K562 (cell line): Measurements from ENCODE around the gene ZNHIT3. TPM values are rescaled to one million over a fixed set of nuclear protein-coding genes. Genes with fewer than 3 reads are reported as not detected.
A peak's percentile ranks its signal among the peaks of the same experiment; 100 is the strongest.

ENCODE experiments used
- CEBPG ChIP-seq, 3 experiments: fragments of 200-800 bp in 1 of 3; sonication (Bioruptor generic) in 1 of 3; sonication (generic) in 1 of 3; formaldehyde crosslinking in 1 of 3; IDR thresholded peaks in 2 of 3; conservative IDR thresholded peaks in 1 of 3; 2 replicates each; pipeline versions ENCODE4 v1.6.1 to v1.8.0; 2016 to 2022; ENCODE audit warnings: missing compliant biosample characterization in 2 of 3, missing genetic modification characterization in 2 of 3, mild to moderate bottlenecking in 1 of 3, missing genetic modification reagents in 1 of 3
- EHMT2 ChIP-seq: fragments of 450-650 bp; IDR thresholded peaks from 2 replicates; pipeline ENCODE4 v1.6.1; 2018; ENCODE audit warnings: antibody characterized with exemption
- HNRNPK ChIP-seq: fragments of 200-400 bp; formaldehyde crosslinking; IDR thresholded peaks from one replicate; pipeline ENCODE4 v1.6.1; 2018; ENCODE audit warnings: mild to moderate bottlenecking, low read depth, low read length; ENCODE audit not compliant: poor library complexity, severe bottlenecking
- KLF1 ChIP-seq: fragments of 450-650 bp; IDR thresholded peaks from 2 replicates; pipeline ENCODE4 v1.6.1; 2016; ENCODE audit warnings: missing genetic modification characterization, missing compliant biosample characterization
- MED1 ChIP-seq: sonication (generic); formaldehyde crosslinking; IDR thresholded peaks from 2 replicates; pipeline ENCODE4 v1.8.1; 2023; ENCODE audit warnings: missing genetic modification reagents, borderline replicate concordance
- MEF2A ChIP-seq: IDR thresholded peaks from 2 replicates; pipeline ENCODE4 v1.6.1; 2011; ENCODE audit warnings: low read depth, mild to moderate bottlenecking, low read length, moderate library complexity; ENCODE audit not compliant: control insufficient read depth
- MTA3 ChIP-seq: fragments of 450-650 bp; formaldehyde crosslinking; IDR thresholded peaks from 2 replicates; pipeline ENCODE4 v1.6.1; 2017; ENCODE audit warnings: mild to moderate bottlenecking, borderline replicate concordance
- PCBP1 ChIP-seq: fragments of 200-400 bp; formaldehyde crosslinking; IDR thresholded peaks from 2 replicates; pipeline ENCODE4 v1.6.1; 2018; ENCODE audit warnings: mild to moderate bottlenecking, low read depth, low read length; ENCODE audit not compliant: poor library complexity, severe bottlenecking
- POLR2A ChIP-seq: fragments of 450-650 bp; conservative IDR thresholded peaks from 2 replicates; pipeline ENCODE4 v1.6.1; 2016
- RFX5 ChIP-seq: IDR thresholded peaks from 2 replicates; pipeline ENCODE4 v1.6.1; 2011; ENCODE audit warnings: low read depth, mild to moderate bottlenecking, improper control_type of control experiment, low read length
- TAF7 ChIP-seq: fragments of 450-650 bp; IDR thresholded peaks from 2 replicates; pipeline ENCODE4 v1.6.1; 2016; ENCODE audit warnings: missing genetic modification characterization, missing compliant biosample characterization
- TAL1 ChIP-seq: fragments of 450-650 bp; IDR thresholded peaks from 2 replicates; pipeline ENCODE4 v1.6.1; 2016; ENCODE audit warnings: mild to moderate bottlenecking
- TCF3 ChIP-seq: sonication (generic); formaldehyde crosslinking; IDR thresholded peaks from 2 replicates; pipeline ENCODE4 v1.4.0; 2020; ENCODE audit warnings: mild to moderate bottlenecking, missing genetic modification reagents
- ZNF586 ChIP-seq: fragments of 450-650 bp; formaldehyde crosslinking; conservative IDR thresholded peaks from 2 replicates; pipeline ENCODE4 v1.4.0; 2020; ENCODE audit warnings: mild to moderate bottlenecking, moderate library complexity
- polyA plus RNA-seq, 8 experiments: library from polyadenylated mRNA; depleted of rRNA in 4 of 8; stranded (reverse) in 5 of 8; unstranded in 3 of 8; fragments of >200 nt; fragmentation: Nextera tagmentation in 2 of 8; fragmentation: Illumina TruSeq in 1 of 8; extraction: Ambion mirVana in 2 of 8; extraction: Trizol in 1 of 8; gene quantifications; 2 replicates each; pipeline versions ENCODE4 v1.2.1 to v1.2.3, GENCODE V29; 2011 to 2014; ENCODE audit warnings: inconsistent platforms in 1 of 8, missing spikeins in 1 of 8
- total RNA-seq, 7 experiments: library from RNA; depleted of rRNA in 6 of 7; stranded (reverse); fragments of >200 nt in 6 of 7; fragmentation: Illumina TruSeq in 2 of 7; extraction: Trizol in 2 of 7; gene quantifications; 2 replicates each; pipeline versions ENCODE4 v1.2.1 to v1.2.3, GENCODE V29; 2011 to 2021; ENCODE audit warnings: low replicate concordance in 1 of 7
- TF ChIP-seq, protein P1 (sequence below): fragments of 450-650 bp; IDR thresholded peaks from 2 replicates; pipeline ENCODE4 v1.7.0; 2016; ENCODE audit warnings: borderline replicate concordance
- TF ChIP-seq, protein P2 (sequence below): fragments of 250-450 bp; sonication (Bioruptor Pico); IDR thresholded peaks from 2 replicates; pipeline ENCODE4 v1.4.0; 2020; ENCODE audit warnings: mild to moderate bottlenecking, moderate library complexity
- TF ChIP-seq, protein P3 (sequence below): fragments of 450-650 bp; formaldehyde crosslinking; conservative IDR thresholded peaks from 2 replicates; pipeline ENCODE4 v1.4.0; 2022; ENCODE audit warnings: mild to moderate bottlenecking, missing genetic modification characterization
- TF ChIP-seq, protein P4 (sequence below): conservative IDR thresholded peaks from 2 replicates; pipeline ENCODE4 v1.6.1; 2011; ENCODE audit warnings: low read depth, mild to moderate bottlenecking, low read length; ENCODE audit not compliant: control insufficient read depth
- TF ChIP-seq, protein P5 (sequence below): sonication (generic); formaldehyde crosslinking; IDR thresholded peaks from 2 replicates; pipeline ENCODE4 v1.8.0; 2022; ENCODE audit warnings: mild to moderate bottlenecking, missing genetic modification reagents

The ZNHIT3 gene
- total and polyA plus RNA-seq, 9 of the 15 experiments (the other 6 are each of a cell fraction or from before 2014, with no cell fraction given), result 45.0 to 300 (median 88.4) TPM

DNA sequence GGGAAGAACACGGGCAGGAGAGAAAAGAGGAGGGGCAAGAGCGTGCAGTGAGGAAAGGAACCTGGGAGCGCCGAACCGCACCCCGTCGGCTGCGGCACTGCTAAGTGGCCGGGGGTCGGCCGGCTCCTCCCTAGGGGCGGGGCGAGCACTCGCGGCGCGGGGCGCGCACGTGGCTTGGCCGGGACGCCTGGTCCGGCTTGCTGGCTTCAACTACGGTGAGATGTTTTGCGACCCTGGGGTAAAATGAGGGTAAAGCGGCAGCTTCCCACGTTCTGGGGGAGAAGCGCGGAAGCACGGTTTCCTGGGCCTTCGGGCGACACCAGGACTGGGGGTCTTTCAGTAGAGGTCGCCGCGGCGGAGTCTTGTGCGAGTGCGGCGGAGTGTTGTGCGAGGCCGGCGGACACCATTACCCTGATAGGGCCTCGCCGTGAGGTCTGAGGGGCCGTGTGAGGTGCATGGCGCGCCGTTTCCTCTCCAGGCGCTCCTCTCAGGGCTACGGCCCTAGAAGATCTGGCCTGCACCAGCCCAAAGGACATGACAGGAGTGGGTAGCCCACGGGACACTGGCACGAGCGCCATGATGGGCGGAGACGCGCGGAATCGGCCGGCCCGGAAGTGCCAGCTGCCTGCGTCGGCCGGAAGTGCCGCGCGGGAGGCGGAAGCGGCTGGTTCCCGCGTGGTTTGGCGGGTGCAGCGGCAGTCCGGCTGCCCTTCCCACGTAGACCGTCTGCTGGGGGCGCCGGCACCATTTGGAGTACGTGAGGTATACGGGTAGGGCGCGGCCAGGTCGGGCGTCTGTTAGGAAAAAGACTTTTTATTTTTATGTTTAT lies 48.6 kb downstream of the ZNHIT3 start, which contains the start of the genes MYO19 and PIGW (continued):
- TF ChIP-seq CEBPG (CRISPR knock-in tag; IDR thresholded peaks at IDR 0.05) (no peak), CEBPG (tag; conservative IDR thresholded peaks at IDR 0.05 in 1 of 2, IDR thresholded peaks at IDR 0.05 in 1 of 2) (no peak), TAF7 (peak; percentile 79), EHMT2 (no peak), ZNF586 (CRISPR knock-in tag) (no peak), POLR2A (peak; percentile 93), MEF2A (no peak), TCF3 (CRISPR knock-in tag) (no peak), MED1 (no peak), HNRNPK (no peak), RFX5 (no peak), PCBP1 (peak; percentile 86), KLF1 (tag) (peak; percentile 95), MTA3 (peak; percentile 89), TAL1 (no peak)
- TF ChIP-seq, protein P1, sequence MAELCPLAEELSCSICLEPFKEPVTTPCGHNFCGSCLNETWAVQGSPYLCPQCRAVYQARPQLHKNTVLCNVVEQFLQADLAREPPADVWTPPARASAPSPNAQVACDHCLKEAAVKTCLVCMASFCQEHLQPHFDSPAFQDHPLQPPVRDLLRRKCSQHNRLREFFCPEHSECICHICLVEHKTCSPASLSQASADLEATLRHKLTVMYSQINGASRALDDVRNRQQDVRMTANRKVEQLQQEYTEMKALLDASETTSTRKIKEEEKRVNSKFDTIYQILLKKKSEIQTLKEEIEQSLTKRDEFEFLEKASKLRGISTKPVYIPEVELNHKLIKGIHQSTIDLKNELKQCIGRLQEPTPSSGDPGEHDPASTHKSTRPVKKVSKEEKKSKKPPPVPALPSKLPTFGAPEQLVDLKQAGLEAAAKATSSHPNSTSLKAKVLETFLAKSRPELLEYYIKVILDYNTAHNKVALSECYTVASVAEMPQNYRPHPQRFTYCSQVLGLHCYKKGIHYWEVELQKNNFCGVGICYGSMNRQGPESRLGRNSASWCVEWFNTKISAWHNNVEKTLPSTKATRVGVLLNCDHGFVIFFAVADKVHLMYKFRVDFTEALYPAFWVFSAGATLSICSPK, result no peak
- TF ChIP-seq, protein P2, sequence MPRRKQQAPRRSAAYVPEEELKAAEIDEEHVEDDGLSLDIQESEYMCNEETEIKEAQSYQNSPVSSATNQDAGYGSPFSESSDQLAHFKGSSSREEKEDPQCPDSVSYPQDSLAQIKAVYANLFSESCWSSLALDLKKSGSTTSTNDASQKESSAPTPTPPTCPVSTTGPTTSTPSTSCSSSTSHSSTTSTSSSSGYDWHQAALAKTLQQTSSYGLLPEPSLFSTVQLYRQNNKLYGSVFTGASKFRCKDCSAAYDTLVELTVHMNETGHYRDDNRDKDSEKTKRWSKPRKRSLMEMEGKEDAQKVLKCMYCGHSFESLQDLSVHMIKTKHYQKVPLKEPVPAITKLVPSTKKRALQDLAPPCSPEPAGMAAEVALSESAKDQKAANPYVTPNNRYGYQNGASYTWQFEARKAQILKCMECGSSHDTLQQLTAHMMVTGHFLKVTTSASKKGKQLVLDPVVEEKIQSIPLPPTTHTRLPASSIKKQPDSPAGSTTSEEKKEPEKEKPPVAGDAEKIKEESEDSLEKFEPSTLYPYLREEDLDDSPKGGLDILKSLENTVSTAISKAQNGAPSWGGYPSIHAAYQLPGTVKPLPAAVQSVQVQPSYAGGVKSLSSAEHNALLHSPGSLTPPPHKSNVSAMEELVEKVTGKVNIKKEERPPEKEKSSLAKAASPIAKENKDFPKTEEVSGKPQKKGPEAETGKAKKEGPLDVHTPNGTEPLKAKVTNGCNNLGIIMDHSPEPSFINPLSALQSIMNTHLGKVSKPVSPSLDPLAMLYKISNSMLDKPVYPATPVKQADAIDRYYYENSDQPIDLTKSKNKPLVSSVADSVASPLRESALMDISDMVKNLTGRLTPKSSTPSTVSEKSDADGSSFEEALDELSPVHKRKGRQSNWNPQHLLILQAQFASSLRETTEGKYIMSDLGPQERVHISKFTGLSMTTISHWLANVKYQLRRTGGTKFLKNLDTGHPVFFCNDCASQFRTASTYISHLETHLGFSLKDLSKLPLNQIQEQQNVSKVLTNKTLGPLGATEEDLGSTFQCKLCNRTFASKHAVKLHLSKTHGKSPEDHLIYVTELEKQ, result no peak
- TF ChIP-seq, protein P3, sequence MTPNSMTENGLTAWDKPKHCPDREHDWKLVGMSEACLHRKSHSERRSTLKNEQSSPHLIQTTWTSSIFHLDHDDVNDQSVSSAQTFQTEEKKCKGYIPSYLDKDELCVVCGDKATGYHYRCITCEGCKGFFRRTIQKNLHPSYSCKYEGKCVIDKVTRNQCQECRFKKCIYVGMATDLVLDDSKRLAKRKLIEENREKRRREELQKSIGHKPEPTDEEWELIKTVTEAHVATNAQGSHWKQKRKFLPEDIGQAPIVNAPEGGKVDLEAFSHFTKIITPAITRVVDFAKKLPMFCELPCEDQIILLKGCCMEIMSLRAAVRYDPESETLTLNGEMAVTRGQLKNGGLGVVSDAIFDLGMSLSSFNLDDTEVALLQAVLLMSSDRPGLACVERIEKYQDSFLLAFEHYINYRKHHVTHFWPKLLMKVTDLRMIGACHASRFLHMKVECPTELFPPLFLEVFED (CRISPR knock-in tag), result 0 out of 2 replicates have a peak, but pooled peaks have one; percentile 9
- TF ChIP-seq, protein P4, sequence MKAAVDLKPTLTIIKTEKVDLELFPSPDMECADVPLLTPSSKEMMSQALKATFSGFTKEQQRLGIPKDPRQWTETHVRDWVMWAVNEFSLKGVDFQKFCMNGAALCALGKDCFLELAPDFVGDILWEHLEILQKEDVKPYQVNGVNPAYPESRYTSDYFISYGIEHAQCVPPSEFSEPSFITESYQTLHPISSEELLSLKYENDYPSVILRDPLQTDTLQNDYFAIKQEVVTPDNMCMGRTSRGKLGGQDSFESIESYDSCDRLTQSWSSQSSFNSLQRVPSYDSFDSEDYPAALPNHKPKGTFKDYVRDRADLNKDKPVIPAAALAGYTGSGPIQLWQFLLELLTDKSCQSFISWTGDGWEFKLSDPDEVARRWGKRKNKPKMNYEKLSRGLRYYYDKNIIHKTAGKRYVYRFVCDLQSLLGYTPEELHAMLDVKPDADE, result peak; percentile 78
- TF ChIP-seq, protein P5, sequence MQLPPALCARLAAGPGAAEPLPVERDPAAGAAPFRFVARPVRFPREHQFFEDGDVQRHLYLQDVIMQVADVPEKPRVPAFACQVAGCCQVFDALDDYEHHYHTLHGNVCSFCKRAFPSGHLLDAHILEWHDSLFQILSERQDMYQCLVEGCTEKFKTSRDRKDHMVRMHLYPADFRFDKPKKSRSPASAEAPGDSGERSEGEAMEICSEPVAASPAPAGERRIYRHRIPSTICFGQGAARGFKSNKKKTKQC (CRISPR knock-in tag), result no peak
